NCI-H1105 (cell line): Measurements from ENCODE around the gene ASB10.

Experiments used
- DNase-seq: peaks from one replicate; lab custom pipeline; 2025; lab: John Stamatoyannopoulos, UW

Gene ASB10

DNA sequence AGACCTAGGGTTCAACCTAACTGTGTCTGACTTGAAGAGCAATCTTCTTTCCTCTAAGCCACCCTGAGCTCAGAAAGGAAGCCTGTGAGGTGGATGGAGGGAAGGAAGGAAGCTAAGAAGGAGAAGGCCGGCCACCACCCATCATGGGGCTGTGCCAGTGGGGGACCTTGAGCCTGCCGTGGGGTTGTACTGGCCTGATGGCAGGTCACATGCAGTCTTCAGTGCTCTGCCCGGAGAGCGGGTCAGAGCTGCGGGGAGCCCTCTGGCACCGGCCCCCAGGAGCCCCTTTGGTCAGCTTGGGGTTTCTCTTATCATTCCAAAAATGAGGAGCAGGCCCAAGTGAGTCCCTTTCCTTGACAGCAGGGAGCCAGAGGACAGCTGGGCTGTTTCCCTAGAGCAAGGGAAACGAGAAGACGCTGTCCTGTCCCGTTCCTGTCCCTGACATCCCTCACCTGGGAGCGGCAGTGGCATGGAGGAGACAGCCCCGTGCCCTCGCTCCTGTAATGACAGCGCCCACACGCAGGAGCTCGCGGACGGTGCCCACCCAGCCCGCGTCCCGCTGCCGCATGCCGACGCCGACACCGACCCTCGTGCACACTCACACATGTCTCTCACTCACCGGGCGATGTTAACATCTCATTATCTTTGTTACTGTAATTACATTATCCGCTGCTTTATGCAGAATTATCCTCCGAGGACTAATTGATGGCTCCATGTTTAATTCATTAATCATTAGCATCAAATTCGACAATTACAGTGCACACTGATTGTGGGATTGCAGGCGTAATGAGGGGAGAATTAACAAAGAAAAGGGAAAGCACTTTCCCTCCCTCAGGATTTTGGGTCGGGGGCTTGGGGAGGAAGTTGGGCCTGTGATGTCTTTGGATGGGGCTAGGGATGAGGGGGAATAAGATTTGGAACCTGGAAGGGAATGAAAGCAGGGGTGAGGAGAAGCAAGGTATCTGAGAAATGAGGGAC lies 50.9 kb downstream of the ASB10 start:
- DNase-seq, result no peak

DNA sequence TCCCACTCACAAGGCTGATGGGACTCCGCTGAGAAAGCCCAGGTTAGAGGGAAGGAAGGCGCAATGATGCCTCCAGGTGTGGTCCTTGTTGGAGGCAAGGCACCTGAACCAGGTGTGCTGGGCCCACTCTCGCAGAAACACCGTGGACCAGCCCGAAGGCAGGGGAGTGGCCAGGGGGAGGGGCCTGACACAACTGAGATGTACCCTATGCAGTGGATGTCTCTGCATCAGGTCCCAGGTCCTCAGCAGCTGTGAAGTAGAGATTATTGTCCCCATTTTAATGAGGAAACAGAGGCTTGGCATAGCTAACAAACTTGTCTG lies 51.6 kb downstream of the ASB10 start:
- DNase-seq, result no peak

DNA sequence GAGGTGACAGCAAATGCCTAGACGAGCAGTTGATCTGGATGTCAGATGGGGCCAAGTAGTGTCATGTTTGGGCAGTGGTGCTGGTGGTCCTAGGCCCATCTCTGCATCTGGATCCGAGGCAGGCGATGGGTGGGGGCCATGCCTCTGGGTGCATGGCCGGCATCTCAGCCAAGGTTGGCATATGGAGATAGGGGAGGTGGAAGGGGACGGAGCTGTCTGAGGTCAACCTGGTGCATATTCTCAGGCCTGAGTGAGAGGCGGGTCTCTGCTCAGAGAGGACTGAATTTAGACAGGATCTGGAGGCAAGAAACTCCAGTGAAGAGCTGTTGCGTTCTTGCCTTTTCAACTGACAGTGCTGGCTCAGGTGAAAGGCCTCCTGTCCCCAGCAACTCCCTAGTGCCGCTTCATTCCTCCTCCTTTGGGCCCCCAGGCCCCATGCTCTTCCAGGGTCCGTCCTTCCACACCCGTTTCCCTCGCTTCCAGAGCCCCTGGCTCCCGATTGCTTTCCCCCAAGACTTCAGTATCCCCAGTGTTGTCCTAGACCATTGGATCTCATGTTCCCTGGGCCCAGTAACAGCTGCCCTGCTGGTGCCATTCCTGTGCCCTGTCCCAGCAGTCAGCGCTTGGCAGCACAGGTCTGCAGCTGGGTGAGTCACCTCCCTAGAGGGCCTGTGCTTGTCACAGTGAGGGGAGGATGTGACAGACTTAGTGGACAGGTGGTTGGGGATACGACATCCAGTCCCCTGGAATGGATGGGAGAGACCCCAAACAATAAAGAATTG lies 52.1 kb downstream of the ASB10 start:
- DNase-seq, result no peak

DNA sequence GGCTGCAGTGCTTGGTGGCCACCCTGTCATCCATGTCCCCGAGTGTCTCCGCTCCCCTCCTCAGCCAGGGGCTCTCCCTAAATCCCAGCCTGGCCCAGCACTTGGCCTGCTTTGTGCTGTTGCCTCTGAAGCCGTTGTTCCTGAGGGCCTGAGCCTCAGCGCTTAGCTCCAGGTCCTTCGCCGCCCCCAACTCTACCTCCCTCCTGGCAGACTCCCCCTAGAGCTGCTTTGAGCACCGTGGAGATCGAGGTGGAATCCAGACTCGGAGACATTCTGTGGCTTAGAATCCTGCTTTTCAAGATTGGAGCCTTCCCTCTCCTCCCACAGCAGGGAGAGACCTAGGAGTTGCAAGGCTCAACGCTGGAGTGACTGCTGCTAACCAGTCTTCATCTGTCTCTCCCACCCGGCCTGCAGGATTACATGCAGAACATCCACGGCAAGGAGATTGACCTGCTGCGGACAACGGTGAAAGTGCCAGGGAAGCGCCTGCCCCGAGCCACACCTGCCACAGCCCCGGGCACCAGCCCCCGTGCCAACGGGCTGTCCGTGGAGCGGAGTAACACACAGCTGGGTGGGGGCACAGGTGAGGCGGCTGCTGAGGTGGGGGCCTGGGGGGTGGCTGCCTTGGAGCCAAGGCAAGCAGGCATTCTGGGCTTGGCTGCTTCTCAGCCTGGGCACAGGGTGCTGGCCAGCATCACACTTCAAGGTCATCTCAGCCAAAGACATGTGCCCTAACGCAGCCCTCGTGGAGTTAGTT lies 52.9 kb downstream of the ASB10 start:
- no peak for DNase-seq

DNA sequence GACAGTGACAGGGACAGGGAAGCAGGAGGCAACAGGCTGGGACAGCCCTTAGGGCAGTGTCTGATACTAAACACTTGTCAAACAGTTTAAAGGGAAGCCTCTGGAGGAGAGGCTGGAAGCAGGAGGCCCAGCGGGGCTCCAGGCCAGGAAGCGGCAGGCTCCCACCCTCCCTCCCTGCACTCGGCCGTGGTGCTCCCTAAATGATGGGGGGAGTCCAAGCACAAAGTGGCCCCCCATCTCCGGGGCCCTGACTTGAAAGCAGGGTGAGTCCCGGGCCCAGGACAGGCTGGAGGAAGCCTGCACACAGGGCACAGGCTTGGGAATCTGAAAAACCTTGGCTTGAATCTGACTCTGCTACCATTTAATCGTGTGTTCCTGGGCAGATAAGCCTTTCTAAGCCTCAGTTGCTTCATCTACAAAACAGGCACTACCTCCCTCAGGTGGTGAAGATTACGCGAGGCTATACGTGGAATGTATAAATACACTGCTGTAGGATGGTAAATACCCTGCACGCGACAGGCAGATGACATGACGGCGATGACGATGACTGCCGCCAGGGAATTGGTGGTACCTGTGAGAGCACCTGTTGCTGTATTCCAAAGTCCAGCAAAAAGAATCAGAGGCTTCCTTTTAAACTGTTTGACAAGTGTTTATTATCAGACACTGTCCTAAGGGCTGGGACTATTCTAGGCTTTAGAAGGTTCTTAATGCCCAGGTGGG lies 53.6 kb downstream of the ASB10 start:
- DNase-seq, result no peak

DNA sequence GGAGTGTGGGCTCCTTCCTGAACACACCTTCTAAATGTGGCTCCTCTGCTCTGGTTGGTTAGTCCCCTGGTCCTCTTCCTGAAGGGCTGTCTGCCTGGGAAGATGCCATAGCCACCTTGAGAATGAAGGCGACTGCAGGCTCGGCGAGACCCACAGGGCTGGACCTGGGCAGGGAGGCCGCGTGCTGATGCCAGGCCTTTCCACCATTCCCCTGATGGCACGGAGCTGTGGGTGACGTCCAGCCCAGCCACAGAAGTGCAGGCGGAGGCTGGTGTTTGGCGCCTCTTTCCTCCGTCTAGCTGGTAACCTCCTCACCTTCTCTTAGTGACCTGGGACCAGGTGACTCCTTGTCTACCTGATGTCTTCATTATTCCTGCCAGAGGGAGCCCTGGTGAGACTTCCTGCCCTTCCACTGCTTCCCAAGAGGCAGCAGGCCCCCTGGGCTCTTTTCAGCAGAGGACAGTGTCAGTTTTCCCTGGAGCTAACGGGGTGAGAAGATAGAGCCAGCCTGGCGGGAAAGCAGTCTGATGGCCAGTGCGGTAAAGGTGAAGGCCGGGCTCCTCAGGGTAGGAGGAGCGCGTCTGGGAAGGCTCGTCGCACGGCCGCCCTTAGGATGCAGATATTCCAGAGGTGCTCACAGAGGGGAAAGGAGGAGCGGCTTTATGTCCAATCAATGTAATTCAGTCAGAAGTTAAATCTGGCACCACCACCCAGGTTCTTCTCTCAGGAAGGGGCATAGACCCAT lies 54.4 kb downstream of the ASB10 start:
- no peak for DNase-seq

DNA sequence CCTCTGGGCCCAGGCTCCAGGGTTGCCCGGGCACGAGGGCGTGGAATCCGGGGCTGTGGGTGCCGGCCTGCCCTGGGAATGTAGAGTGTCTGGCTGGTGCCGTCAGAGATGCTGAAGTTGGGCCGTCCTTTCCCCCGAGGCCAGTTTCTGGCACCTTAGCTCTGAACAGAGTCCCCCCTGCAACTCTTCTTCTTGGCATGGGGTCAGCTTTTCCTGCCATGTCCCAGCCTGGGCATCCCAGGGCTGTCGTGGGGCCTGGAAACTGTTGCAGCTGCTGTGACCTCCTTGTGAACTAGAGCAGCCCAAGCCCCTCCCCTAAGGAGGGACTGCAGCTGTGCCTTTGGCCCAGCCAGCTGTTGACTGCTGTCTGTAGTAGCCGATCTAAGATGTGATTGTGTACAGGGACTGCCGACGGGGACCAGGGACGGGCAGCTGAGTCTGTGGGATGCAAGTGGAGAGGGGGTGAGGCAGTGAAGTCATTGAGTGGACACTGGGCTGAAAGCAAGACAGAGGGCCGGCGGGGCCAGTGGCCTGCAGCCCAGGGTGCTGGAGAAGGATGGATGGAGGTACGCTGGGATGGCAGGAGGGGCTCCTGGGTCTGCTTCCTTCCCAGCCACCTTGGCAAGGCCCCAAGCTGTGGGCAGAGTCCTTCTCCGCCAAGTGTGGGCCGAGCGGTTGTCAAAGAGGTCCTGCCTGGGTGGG lies 55.3 kb downstream of the ASB10 start:
- DNase-seq, result no peak

DNA sequence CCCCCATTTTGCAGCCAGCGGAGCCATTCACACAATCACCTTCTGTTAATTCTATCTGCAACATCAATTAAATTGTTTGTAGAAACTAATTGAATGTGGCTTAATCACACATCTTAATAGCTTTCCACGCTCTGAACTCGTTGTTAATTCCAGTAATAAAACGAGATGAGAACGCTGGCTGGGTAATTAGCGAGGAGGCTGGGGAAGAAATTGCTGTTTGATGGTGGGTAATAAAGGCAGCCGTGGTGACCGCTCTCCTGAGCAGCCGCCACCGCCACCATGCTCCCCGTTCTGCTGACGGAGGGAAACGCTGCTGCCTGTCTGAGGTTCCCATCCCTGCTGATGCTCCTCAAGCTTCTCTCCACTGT lies 55.8 kb downstream of the ASB10 start:
- no peak for DNase-seq

DNA sequence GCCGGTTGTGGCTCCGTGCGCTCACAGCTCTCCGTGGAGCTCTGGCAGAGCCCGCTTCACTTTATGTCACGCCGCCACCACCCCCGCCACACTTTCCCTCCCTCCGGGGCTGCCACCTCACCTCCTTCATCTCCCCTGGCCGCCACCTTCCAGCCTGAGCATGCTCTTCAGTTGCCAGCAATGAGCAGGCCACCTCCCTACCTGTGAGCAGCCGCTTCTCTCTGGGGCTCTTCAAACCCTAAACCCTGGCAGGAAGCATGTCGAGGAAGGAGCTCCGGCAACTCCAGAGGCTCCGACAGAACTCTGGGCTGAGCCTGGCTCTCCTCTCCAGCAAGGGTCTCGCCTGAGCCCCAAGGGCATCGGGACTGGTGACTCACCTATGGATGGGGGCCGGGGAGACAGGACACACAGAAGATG lies 56.3 kb downstream of the ASB10 start:
- DNase-seq, result no peak

DNA sequence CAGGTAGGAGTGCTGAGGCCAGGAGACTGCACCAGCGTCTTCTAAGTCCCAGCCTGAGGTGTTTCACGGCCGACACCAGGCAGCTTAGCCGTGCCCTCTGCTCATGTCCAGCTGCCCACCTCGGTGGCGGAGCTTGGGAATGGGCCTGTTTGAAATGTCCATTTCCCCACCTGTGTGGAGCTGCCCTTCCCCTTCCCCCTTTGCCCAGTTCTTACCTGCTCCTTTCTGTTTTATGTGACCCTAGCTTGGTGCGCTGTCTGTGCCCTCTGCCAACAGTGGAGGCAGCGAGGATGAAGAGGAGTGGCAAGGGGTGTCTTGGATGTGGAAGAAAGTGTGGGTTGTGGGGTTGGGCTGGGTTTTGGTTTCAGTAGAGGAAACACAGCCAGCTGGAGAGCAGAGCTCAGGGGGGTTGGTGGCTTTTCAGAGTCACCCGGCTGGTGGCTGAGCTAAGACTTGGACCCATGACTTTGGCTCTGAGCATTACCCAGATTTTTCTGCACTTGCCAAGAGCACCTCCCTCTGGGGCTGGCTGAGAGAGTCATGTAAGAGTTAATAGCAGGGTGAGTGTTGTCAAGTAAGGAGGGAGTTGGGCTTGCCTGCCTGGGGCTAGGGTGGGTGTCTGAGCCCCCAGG lies 57.0 kb downstream of the ASB10 start:
- no peak for DNase-seq

DNA sequence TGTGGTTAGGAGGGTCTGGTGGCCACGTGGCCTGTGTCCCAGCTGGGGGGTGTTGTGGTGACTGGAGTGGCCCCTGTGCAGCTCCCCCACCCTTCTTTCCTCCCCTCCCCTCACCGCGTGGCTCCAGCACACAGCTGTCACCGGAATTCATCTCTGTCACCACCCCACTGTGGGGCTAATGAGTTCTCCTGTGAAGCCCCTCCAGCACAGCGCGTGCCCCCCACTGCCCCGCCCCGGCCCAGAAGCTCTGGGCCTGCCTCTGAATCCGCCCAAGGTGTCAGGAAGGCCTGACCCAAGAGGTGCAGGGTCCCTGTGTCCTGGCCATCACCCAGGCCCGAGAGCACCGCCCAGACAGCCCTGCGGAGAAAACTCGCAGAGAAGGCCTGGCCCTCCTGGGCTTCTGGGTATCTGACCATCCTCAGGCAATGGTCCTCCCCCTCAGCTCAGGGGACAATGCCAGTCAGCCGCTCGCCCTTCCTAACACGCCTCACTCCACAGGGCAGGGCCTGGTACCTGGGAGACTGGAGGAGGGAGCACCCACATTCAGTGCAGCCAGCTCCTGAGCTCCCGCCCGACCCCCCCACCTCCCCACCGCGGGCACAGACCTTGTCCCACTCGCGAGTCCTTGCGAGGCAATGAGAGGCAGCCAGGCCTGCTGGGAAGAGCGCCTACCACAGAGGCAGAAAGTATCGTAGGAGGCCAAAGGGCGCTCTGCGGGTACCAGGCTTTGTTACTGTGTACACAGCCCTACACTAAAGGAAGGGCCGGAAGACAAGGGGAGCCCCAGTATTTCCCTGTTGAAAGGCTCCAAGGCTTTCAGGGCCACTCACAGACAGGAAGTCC lies 57.7 kb downstream of the ASB10 start:
- no peak for DNase-seq

DNA sequence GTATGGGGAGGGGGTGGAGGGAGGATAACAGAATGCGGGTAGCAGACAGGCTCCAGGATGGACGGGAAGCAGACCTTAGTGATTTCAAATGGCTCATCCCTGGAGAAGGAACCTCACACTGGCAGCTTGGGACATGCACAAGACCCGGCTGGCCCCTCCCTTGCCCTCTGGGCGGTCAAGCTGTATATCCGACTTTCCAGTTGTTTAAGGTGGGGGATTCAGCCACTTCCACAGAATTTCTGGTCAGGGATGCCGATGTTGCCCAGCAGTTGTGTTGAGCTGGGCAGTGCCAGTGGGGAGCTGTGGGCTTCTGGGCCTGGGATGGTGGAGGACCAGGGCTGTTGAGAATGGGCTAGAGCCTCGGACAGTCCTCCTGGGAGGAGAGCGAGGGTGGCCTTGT lies 58.3 kb downstream of the ASB10 start:
- no peak for DNase-seq

DNA sequence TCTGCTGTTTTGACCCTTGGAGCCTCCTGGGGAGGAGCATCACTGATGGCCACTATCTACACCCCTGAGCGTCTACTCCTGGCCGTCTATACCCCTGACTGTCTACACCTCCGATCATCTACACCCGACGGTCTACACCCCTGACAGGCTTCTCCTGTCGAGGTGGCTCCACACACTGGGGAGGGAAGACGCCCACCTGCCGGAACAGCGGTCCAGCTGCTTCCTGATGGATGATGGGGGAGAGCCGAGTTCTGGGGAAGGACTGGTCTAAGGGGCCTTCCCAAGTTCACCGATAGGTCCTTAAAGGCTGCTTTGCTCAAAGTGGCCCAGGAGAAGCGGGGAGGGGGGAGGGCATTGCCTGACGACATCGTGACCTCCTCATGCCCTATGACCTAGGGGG lies 58.9 kb downstream of the ASB10 start:
- no peak for DNase-seq

DNA sequence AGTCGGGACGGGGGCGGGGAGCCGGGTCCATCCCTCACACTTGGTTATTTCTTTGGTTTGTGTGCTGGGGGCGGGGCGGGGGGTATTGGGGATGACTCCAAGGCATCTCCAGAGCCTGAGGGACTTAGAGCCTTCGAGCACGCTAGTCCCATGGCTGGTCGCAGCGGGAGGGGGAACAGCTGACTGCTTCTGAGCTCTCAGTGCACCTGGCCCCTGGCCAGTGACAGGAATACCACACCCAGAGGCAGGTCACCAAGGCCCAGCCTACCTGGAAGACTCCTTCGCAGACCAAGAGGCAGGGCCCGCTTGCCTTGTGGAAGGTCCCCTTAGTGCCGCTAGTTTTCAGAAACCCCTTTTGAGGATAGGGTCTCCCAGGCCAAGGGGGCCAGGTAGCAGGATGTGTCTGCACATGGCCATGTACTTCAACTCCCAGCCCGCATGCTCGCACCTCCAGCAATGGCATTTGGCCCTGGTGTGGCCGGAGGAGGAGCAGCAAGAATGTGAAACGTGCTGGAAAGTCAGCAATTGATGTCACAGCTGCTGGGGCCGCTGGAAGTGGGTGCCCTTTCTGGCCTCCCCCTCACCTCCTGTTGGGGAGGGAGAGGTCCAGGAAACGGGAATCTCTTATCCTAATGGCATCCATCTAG lies 60.4 kb downstream of the ASB10 start:
- peak; percentile 65 for DNase-seq

DNA sequence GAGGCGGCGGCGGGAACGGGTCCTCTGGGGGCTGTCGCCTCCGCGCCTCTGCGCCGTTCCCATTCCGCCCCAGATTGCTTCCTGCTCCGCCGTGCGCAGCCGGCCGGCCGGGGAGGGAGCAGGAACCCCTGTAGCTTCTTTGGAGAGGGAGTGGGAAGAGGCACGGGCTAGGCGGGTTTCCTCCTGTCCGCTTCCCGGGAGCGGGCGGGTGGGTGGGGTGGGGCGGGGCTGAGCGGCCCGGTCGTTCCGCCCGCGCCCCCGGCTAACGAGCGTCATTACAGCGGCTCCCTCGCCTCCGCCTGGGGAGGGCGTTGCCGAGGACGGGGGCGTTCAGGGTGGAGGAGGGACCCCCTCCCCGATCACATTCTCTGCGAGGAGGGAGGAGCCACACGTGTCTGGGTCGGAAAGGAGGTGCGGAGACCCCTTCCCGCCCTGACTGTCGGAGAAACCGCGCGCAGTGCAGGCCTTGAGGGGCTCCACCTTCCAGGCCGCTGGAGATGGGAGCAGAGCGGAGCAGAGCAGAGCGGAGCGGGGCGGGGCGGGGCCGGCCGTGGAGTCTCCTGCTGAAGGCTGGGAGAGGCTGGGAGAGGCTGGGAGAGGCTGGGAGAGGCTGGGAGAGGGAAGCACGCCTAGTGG lies 61.1 kb downstream of the ASB10 start:
- peak; percentile 65 for DNase-seq
